NCI-H345 (cell line): ENCODE measurements around the gene PACS2.
A peak's percentile ranks its signal among the peaks of the same experiment; 100 is the strongest.

Source experiments
- DNase-seq: peaks from one replicate; lab custom pipeline; 2025; lab: John Stamatoyannopoulos, UW

PACS2 gene

DNA sequence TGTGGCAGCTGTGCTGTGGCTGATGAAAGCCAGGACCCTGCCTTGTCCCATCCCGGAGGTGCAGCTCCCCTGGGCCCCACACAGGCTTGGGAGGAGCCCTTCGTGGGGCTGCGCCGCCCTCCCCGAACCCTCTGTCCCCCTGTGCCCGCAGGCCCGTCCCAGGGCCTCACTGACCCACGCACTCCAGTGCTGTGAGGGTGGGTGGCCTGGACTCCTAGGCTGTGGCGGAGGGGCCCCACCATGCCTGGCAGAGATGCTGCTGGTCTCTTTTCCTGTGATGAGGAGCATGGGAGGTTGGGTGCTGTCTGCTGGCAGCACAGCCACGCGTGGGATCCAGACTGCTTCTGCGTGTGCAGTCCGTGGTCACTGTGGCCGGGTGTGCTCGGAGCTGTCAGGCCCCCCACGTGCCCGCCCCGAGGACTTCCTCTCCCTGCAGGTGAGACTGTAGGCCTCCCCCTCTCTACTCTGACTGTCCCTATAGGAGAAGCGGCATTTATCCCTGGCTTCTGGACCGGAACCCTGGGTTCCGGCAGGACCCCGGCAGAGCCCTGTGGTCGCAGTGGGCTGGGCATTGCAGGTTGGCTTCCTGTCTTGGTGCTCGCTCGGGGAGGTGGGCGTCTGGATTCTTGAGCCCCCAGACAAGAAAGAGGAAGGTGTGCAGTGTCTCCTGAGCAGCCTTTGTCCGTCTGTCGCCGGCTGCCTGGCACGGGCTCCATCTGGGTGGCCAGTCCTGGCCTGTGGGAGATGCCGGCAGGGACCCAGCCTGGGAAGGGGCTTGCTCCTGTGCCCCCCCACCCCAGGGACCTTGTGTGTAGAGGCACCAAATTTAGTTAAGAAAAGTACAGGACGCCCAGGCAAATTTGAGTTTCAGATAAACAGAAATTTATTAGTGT is 107.4 kb downstream of the PACS2 start:
- DNase-seq: no peak

DNA sequence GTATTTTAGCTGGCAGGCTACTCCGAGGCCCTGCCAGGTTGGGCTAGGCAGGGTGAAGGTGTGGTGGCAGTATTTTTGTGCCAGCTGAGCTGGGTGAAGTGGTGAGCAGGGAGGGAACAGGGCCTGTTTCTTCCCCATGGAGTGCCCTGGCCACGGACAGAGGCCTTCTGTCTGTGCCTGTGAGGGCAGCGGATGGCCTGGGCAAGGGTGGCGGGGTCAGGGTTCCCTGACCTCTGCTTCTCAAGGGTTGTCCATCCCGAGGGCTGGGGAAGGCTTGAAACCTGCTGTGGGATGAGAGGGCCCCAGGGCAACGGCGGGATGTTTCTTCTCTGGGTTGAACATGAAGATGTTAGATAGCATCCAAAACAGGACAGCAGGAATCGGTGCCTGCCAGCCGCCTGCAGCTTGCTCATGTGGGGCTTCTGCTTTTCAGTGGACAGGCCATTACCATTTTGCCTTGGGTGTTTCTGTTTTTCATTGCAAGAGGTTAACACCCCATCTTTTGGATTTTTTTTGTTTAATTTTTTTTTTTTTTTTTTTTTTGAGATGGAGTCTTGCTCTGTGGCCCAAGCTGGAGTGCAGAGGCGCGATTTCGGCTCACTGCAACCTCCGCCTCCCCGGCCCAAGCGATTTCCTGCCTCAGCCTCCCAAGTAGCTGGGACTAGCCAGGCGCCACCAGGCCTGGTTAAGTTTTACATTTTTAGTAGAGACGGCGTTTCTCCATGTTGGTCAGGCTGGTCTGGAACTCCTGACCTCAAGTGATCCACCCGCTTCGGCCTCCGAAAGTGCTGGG is 108.3 kb downstream of the PACS2 start:
- no peak for DNase-seq

GRCh38 chr14:105423488-105424195 is 109.1 kb downstream of the PACS2 start:
- no peak for DNase-seq

DNA sequence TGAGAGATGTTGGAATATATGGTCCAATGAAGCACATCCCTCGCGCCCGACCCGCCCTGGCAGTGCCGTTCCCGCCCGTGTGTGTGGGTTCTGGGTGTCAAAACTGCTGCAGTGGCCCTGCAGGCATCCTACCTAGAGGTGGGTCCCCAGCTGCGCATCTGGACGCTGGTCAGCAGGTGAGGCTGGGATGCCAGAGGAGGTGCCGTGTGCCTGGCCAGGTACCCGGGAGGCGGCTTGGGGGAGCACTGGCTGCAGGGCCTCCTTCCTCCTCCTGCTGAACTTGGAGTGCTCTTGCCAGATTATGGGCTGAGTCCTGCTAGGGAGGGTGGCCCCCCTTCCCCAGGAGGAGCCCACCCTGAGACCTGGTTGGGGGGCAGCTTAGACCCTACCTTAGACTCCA is 110.3 kb downstream of the PACS2 start:
- no peak for DNase-seq

GRCh38 chr14:105425823-105426247 is 111.3 kb downstream of the PACS2 start:
- DNase-seq: no peak

DNA sequence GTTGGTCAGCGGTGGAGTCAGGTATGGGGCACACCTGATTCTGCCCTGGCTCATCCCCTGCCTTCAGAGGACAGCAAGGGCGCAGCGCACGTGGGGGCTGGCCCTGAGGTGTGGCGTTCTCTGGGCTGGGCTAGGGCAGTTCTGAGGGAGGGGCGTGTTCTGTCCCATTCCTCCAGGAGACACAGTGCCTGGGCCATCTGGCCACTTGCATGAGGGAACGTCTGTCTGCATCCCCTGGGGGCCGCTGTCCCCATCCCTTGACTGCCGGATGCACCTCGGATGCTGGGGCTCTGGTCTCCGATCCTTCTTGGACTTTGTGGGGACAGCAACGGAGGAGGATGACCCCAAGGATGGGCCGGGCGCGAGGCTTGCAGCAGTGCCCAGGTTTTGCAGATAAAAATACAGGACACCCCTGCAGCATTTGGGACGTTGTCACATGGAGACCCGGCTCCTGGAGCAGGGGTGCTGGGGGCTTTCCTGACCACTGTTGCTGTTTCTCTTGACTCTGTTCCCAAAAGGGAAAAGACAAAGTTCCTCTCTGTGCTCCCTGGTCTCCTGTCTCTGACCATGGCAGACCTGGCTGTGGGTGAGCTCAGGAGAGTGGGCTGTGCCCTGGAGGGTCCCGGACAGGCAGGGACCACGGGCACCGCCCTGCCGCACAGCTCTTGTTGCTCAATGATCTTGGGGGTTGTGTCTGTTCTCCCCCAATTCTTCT is 112.0 kb downstream of the PACS2 start:
- no peak for DNase-seq

- DNase-seq: no peak
Measured at GRCh38 chr14:105427412-105427811, 112.9 kb downstream of the PACS2 start.

- DNase-seq: no peak
Measured at GRCh38 chr14:105427936-105428485, 113.5 kb downstream of the PACS2 start.

DNA sequence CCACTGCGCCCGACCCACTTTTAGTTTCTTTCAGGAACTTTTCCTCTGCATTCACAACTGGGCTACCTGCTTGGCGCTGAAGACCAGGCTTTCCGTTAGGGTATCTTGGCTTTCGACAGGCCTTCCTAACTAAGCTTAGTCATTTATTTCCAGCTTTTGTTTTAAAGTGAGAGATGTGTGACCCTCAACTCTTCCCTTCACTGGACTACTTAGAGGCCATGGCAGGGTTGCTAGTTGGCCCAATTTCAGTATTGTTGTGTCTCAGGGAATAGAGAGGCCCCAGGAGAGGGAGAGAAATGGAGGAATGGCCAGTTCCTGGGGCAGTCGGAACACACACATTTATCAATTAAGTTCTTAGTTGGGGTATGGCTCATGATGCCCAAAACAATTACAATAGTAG is 115.5 kb downstream of the PACS2 start:
- DNase-seq: no peak

DNA sequence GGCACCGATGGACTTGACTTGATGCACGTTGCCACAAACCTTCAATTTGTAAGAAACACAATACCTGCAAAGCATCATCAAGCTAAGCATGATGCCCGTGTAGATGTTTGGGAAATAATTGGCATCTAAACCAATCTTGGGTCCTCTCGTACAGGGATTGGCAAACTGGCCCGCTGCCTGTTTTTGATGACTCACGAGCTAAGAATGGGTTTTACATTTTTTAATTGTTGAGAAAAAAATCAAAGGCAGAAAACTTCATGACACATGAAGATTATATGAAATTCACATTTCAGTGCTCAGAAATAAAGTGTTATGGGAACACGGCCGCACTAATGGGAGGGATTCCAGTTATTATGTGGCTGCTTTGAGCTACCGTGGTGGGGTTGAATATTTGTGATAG is 116.0 kb downstream of the PACS2 start:
- no peak for DNase-seq

- DNase-seq: no peak
Measured at GRCh38 chr14:105431256-105431655, 116.7 kb downstream of the PACS2 start.

DNA sequence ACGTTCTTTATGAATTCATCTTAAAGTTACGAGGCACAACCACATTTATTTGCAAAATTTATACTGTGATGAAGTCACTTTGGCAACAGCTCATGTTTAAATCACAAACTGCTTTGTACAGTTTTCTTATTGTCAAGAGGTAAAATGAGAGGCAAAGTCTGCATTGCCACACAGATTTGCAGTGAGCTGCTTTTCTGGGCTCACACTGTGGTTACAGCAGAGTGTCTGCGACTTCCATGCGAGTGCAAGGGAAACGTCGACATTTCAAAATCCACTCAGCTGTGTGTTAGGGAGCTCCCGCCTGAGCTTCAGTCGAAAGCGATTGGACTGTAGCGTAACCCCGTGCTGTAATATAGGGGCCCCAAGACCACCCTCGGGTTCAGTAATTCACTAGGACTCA is 118.1 kb downstream of the PACS2 start:
- DNase-seq: no peak

- no peak for DNase-seq
Measured at GRCh38 chr14:105433161-105433605, 118.6 kb downstream of the PACS2 start.

DNA sequence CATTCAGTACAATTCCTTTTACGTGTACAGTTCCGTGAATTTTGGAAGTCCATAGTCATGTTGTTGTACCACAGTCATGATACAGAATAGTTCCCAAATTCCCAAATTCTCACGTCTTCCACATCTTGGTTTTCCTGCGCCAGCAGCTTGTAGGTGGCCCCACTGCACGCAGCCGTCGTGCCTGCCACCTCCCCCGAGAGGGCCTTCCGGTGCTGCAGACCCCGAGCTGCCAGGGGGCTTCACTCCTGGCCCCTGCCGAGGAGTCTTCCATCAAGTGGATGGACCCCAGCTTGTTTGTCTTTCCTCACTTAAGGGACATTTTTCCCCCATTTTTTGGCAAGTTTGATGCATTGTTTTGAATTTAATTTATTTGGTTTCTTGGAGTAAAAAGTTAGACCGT is 121.9 kb downstream of the PACS2 start:
- DNase-seq: no peak

GRCh38 chr14:105436891-105437722 is 122.6 kb downstream of the PACS2 start:
- DNase-seq: peak; percentile 84

GRCh38 chr14:105437723-105438500 is 123.4 kb downstream of the PACS2 start:
- no peak for DNase-seq

DNA sequence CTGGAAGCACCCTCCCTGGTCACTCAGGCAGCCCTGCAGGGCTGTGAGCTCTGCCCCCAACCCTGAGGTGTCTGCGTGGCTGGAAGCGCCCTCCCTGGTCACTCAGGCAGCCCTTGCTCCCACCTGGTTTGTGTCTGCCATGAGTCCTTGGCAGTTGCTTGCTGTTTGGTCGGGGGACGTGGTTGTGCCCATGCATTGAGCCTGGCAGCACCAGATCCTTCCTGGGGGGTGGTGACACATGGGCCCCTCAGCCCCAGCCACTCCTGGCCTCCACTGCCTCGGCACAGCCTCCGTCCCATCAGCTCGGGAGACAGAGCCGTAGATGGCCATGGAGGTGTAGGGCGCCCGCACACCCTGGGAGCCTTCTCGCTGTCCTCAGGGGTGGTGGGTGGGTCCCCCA is 124.6 kb downstream of the PACS2 start:
- DNase-seq: no peak

- peak; percentile 73 for DNase-seq
Measured at GRCh38 chr14:105439710-105440553, 125.4 kb downstream of the PACS2 start.

- DNase-seq: no peak
Measured at GRCh38 chr14:105440554-105440900, 126.0 kb downstream of the PACS2 start.
